SK-N-SH treated with all-trans-retinoic acid at 6 μM for 48 hours (cell line): ENCODE measurements around the gene PDIA5.

ENCODE experiments used
- ATAC-seq: fragments of 200-7000 bp; cut with Tn5 transposase; 3 replicates; pipeline ENCODE4 v1.9.1; 2020; ENCODE audit warnings: mild to moderate bottlenecking, moderate library complexity
- ARNTL ChIP-seq: fragments of 450-650 bp; formaldehyde crosslinking; IDR thresholded peaks from 2 replicates; pipeline ENCODE4 v1.5.0; 2020; ENCODE audit warnings: low read depth, mild to moderate bottlenecking, moderate library complexity, borderline replicate concordance
- CSDC2 ChIP-seq: fragments of 250-450 bp; sonication (Bioruptor Pico); IDR thresholded peaks from 2 replicates; pipeline ENCODE4 v1.5.0; 2020; ENCODE audit warnings: mild to moderate bottlenecking, moderate library complexity
- CSRNP3 ChIP-seq: fragments of 250-450 bp; sonication (Bioruptor Pico); IDR thresholded peaks from 2 replicates; pipeline ENCODE4 v1.5.1; 2021; ENCODE audit warnings: mild to moderate bottlenecking, moderate library complexity
- GLIS3 ChIP-seq: fragments of 250-450 bp; sonication (Bioruptor Pico); IDR thresholded peaks from 2 replicates; pipeline ENCODE4 v1.5.0; 2020; ENCODE audit warnings: mild to moderate bottlenecking, moderate library complexity
- ISL1 ChIP-seq: fragments of 250-450 bp; sonication (Bioruptor Pico); IDR thresholded peaks from 2 replicates; pipeline ENCODE4 v2.1.2; 2022; ENCODE audit warnings: mild to moderate bottlenecking, moderate library complexity
- OSR1 ChIP-seq: fragments of 250-450 bp; sonication (Bioruptor Pico); IDR thresholded peaks from 2 replicates; pipeline ENCODE4 v1.8.0; 2022; ENCODE audit warnings: moderate library complexity, mild to moderate bottlenecking, inconsistent platforms
- PATZ1 ChIP-seq: fragments of 250-450 bp; sonication (Bioruptor Pico); IDR thresholded peaks from 2 replicates; pipeline ENCODE4 v1.8.0; 2020; ENCODE audit warnings: mild to moderate bottlenecking, moderate library complexity, borderline replicate concordance
- PPARA ChIP-seq: fragments of 250-450 bp; sonication (Bioruptor Pico); IDR thresholded peaks from 2 replicates; pipeline ENCODE4 v1.5.0; 2020; ENCODE audit warnings: mild to moderate bottlenecking, borderline replicate concordance
- RARB ChIP-seq: fragments of 250-450 bp; sonication (Bioruptor Pico); IDR thresholded peaks from 2 replicates; pipeline ENCODE4 v1.8.0; 2021; ENCODE audit warnings: mild to moderate bottlenecking, moderate library complexity
- SNAI2 ChIP-seq: fragments of 250-450 bp; sonication (Bioruptor Pico); IDR thresholded peaks from 2 replicates; pipeline ENCODE4 v1.5.0; 2020; ENCODE audit warnings: mild to moderate bottlenecking, moderate library complexity
- TOX ChIP-seq: fragments of 250-450 bp; sonication (Bioruptor Pico); IDR thresholded peaks from 2 replicates; pipeline ENCODE4 v1.8.0; 2021; ENCODE audit warnings: mild to moderate bottlenecking, moderate library complexity, borderline replicate concordance
- ZC3H10 ChIP-seq: fragments of 250-450 bp; sonication (Bioruptor Pico); IDR thresholded peaks from 2 replicates; pipeline ENCODE4 v1.5.1; 2021; ENCODE audit warnings: mild to moderate bottlenecking, moderate library complexity
- ZFP3 ChIP-seq: fragments of 250-450 bp; sonication (Bioruptor Pico); IDR thresholded peaks from 2 replicates; pipeline ENCODE4 v1.5.0; 2020; ENCODE audit warnings: mild to moderate bottlenecking, moderate library complexity
- ZNF565 ChIP-seq: fragments of 450-650 bp; formaldehyde crosslinking; conservative IDR thresholded peaks from 2 replicates; pipeline ENCODE4 v1.5.0; 2020; ENCODE audit warnings: low read depth, mild to moderate bottlenecking, moderate library complexity
- ZNF70 ChIP-seq: fragments of 450-650 bp; formaldehyde crosslinking; IDR thresholded peaks from 2 replicates; pipeline ENCODE4 v1.5.0; 2020; ENCODE audit warnings: mild to moderate bottlenecking, moderate library complexity
- ZNF8 ChIP-seq: fragments of 450-650 bp; formaldehyde crosslinking; IDR thresholded peaks from 2 replicates; pipeline ENCODE4 v1.5.0; 2020; ENCODE audit warnings: mild to moderate bottlenecking, moderate library complexity
- TF ChIP-seq, protein P1 (sequence below): fragments of 250-450 bp; sonication (Bioruptor Pico); IDR thresholded peaks from 2 replicates; pipeline ENCODE4 v1.5.0; 2020; ENCODE audit warnings: mild to moderate bottlenecking, moderate library complexity
- TF ChIP-seq, protein P2 (sequence below): fragments of 250-450 bp; sonication (Bioruptor Pico); IDR thresholded peaks from 2 replicates; pipeline ENCODE4 v1.5.1; 2020; ENCODE audit warnings: low read depth, mild to moderate bottlenecking, moderate library complexity

Gene PDIA5

GRCh38 chr3:123039178-123039577 lies 27.6 kb upstream of the PDIA5 start:
- no peak for ATAC-seq
- TF ChIP-seq CSRNP3 (no peak), ZFP3 (no peak)
- TF ChIP-seq, protein P1, sequence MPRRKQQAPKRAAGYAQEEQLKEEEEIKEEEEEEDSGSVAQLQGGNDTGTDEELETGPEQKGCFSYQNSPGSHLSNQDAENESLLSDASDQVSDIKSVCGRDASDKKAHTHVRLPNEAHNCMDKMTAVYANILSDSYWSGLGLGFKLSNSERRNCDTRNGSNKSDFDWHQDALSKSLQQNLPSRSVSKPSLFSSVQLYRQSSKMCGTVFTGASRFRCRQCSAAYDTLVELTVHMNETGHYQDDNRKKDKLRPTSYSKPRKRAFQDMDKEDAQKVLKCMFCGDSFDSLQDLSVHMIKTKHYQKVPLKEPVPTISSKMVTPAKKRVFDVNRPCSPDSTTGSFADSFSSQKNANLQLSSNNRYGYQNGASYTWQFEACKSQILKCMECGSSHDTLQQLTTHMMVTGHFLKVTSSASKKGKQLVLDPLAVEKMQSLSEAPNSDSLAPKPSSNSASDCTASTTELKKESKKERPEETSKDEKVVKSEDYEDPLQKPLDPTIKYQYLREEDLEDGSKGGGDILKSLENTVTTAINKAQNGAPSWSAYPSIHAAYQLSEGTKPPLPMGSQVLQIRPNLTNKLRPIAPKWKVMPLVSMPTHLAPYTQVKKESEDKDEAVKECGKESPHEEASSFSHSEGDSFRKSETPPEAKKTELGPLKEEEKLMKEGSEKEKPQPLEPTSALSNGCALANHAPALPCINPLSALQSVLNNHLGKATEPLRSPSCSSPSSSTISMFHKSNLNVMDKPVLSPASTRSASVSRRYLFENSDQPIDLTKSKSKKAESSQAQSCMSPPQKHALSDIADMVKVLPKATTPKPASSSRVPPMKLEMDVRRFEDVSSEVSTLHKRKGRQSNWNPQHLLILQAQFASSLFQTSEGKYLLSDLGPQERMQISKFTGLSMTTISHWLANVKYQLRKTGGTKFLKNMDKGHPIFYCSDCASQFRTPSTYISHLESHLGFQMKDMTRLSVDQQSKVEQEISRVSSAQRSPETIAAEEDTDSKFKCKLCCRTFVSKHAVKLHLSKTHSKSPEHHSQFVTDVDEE = no peak
- TF ChIP-seq, all 23 proteins: peak for 0

DNA sequence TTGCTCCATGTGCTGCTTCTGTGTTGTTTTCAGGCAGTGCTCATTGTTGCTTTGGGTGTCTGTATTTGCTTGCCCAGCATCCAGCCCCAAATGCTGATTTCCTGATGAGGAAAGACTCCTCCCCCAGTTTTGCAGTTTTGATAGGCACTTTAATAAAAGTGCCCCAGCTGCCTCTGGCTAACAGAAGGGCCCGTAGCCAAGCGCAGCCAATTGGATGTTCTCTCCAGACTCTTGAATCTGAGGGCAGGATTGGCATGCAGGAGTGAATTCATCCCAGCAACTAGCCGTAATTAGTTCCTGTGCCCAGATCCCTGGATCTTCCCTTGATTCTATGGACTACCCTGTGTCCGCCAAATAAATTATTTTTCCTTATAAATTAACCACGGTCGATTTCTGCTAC lies 24.4 kb upstream of the PDIA5 start:
- no peak for ATAC-seq
- TF ChIP-seq ZNF8 (CRISPR knock-in tag) (no peak), ZNF70 (CRISPR knock-in tag) (no peak), ISL1 (no peak), OSR1 (CRISPR knock-in tag) (no peak), ZFP3 (no peak), ZC3H10 (CRISPR knock-in tag) (no peak), ZNF565 (no peak), ARNTL (no peak), CSDC2 (CRISPR knock-in tag) (no peak)
- TF ChIP-seq, protein P2, sequence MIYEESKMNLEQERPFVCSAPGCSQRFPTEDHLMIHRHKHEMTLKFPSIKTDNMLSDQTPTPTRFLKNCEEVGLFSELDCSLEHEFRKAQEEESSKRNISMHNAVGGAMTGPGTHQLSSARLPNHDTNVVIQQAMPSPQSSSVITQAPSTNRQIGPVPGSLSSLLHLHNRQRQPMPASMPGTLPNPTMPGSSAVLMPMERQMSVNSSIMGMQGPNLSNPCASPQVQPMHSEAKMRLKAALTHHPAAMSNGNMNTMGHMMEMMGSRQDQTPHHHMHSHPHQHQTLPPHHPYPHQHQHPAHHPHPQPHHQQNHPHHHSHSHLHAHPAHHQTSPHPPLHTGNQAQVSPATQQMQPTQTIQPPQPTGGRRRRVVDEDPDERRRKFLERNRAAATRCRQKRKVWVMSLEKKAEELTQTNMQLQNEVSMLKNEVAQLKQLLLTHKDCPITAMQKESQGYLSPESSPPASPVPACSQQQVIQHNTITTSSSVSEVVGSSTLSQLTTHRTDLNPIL (CRISPR knock-in tag) = no peak

GRCh38 chr3:123044981-123045763 lies 21.7 kb upstream of the PDIA5 start:
- TF ChIP-seq TOX (CRISPR knock-in tag) = no peak
- TF ChIP-seq GLIS3 (CRISPR knock-in tag) = no peak
- TF ChIP-seq ISL1 = no peak
- no peak for TF ChIP-seq RARB (CRISPR knock-in tag)
- TF ChIP-seq ZC3H10 (CRISPR knock-in tag) = no peak
- no peak for TF ChIP-seq ZNF8 (CRISPR knock-in tag)
- TF ChIP-seq CSRNP3 = no peak
- TF ChIP-seq ZNF70 (CRISPR knock-in tag) = no peak
- TF ChIP-seq ZFP3 = no peak
- TF ChIP-seq OSR1 (CRISPR knock-in tag) = no peak
- TF ChIP-seq, protein P2 (CRISPR knock-in tag) = no peak
- TF ChIP-seq PPARA (CRISPR knock-in tag) = no peak
- TF ChIP-seq SNAI2 = no peak
- TF ChIP-seq PATZ1 (CRISPR knock-in tag) = no peak
- TF ChIP-seq, all 23 proteins: peak for 0
- peak; percentile 55 for ATAC-seq
